HFFc6 (cell line): Measurements from ENCODE around the gene SOS1. TPM values are rescaled to one million over a fixed set of nuclear protein-coding genes. Genes with fewer than 3 reads are reported as not detected.
"Not testable (repeated sequence)": the region's sequence is repeated elsewhere in the genome, so short reads cannot be mapped to it uniquely, and the experiment has no call there.

Source experiments
- DNase-seq: peaks from one replicate; pipeline ENCODE4 v3.0.0-alpha.2; 2018
- H3K27ac Mint-ChIP-seq: 2 replicates; pipeline ENCODE4 v1.8.0; 2020; ENCODE audit warnings: mild to moderate bottlenecking, mixed read lengths
- H3K27me3 Mint-ChIP-seq: 2 replicates; pipeline ENCODE4 v1.8.0; 2021; ENCODE audit warnings: mild to moderate bottlenecking, moderate library complexity, mixed read lengths; ENCODE audit not compliant: insufficient read depth
- H3K36me3 Mint-ChIP-seq: 2 replicates; pipeline ENCODE4 v1.8.0; 2021; ENCODE audit warnings: low read depth, mixed read lengths
- H3K4me1 Mint-ChIP-seq: 2 replicates; pipeline ENCODE4 v1.8.0; 2020; ENCODE audit warnings: low read depth, mixed read lengths
- H3K4me3 Mint-ChIP-seq: 2 replicates; pipeline ENCODE4 v1.8.0; 2020; ENCODE audit warnings: mild to moderate bottlenecking, moderate library complexity, mixed read lengths
- H3K9me3 Mint-ChIP-seq: 2 replicates; pipeline ENCODE4 v1.8.0; 2020; ENCODE audit warnings: mild to moderate bottlenecking, mixed read lengths
- CTCF ChIP-seq: fragments of 200-600 bp; sonication (generic); IDR thresholded peaks from 2 replicates; pipeline ENCODE4 v1.5.0; 2021; ENCODE audit warnings: antibody characterized with exemption, mild to moderate bottlenecking
- total RNA-seq, 6 experiments: library from RNA; stranded (reverse); fragmentation: NEBNext Ultra II Directional; extraction: Animal tissue kit (Norgen Biotek cat#: 25700); gene quantifications; 2 replicates in 1 of 6; 3 replicates in 5 of 6; pipeline ENCODE4 v1.2.3, GENCODE V29; 2021

Gene SOS1
- total RNA-seq, 6 experiments from 2014 or later: 20.9 to 31.4 (median 24.6) TPM

GRCh38 chr2:39138837-39139211 is 18.0 kb upstream of the SOS1 start:
- H3K4me1 Mint-ChIP-seq: peaks cover 9% of the 10 kb centered on the region
- no peak for DNase-seq
- no peak for TF ChIP-seq CTCF
- H3K27me3 Mint-ChIP-seq: no peaks in the 10 kb centered on the region; the same call in 1 of the 2 replicates
- H3K4me3 Mint-ChIP-seq: no peak overlapping the region
- no peak overlapping the region for H3K27ac Mint-ChIP-seq
- no peaks in the 10 kb centered on the region for H3K9me3 Mint-ChIP-seq
- H3K36me3 Mint-ChIP-seq: no peaks in the 10 kb centered on the region

- not testable (repeated sequence) for H3K4me3 Mint-ChIP-seq, H3K36me3 Mint-ChIP-seq, DNase-seq, H3K4me1 Mint-ChIP-seq, H3K27me3 Mint-ChIP-seq, H3K9me3 Mint-ChIP-seq, H3K27ac Mint-ChIP-seq
Measured at GRCh38 chr2:39138187-39138836, 17.5 kb upstream of the SOS1 start.

DNA sequence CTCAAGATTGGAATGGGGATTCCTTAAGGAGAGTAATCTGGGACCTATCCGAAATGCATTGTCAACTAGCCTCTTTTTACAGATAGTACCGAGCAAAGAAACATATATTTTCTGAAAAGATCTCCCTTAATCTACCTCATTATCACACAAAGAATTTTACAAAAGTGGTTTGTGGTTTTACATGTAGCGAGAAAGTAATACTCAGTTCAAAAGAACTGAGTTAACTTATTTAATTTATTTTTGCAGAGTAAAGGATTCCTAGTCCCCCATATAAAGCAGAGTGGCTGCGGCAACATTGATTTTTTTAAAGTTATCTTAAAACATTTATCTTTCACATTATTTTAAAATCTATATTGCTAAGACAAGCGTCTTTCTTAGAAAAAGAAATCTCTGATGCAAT is 15.9 kb upstream of the SOS1 start:
- Mint-ChIP-seq H3K36me3 (no peaks in the 10 kb centered on the region), H3K4me1 (peaks cover 8% of the 10 kb centered on the region), H3K4me3 (no peak overlapping the region), H3K9me3 (no peaks in the 10 kb centered on the region), H3K27me3 (no peaks in the 10 kb centered on the region; the same call in none of the 2 replicates), H3K27ac (no peak overlapping the region)
- TF ChIP-seq CTCF: no peak
- DNase-seq: no peak

GRCh38 chr2:39135690-39136259 is 14.9 kb upstream of the SOS1 start:
- Mint-ChIP-seq H3K27ac (no peak overlapping the region), H3K27me3 (no peaks in the 10 kb centered on the region; the same call in none of the 2 replicates), H3K36me3 (no peaks in the 10 kb centered on the region), H3K4me3 (no peak overlapping the region), H3K4me1 (no peaks in the 10 kb centered on the region), H3K9me3 (no peaks in the 10 kb centered on the region)
- DNase-seq: no peak
- TF ChIP-seq CTCF: no peak

- H3K27ac Mint-ChIP-seq: no peak overlapping the region
- no peak for TF ChIP-seq CTCF
- peaks cover 10% of the 10 kb centered on the region for H3K4me1 Mint-ChIP-seq
- DNase-seq: no peak
- H3K4me3 Mint-ChIP-seq: no peak overlapping the region
- H3K27me3 Mint-ChIP-seq: no peaks in the 10 kb centered on the region; the same call in none of the 2 replicates
- H3K36me3 Mint-ChIP-seq: no peaks in the 10 kb centered on the region
- no peaks in the 10 kb centered on the region for H3K9me3 Mint-ChIP-seq
Measured at GRCh38 chr2:39133215-39133851, 12.5 kb upstream of the SOS1 start.

GRCh38 chr2:39128919-39129391 is 8.1 kb upstream of the SOS1 start:
- no peak for DNase-seq
- Mint-ChIP-seq H3K27me3 (no peaks in the 10 kb centered on the region; the same call in none of the 2 replicates), H3K9me3 (no peaks in the 10 kb centered on the region), H3K36me3 (no peaks in the 10 kb centered on the region), H3K27ac (no peak overlapping the region; the same call in 1 of the 2 replicates), H3K4me1 (peaks cover 34% of the 10 kb centered on the region), H3K4me3 (0 out of 2 replicates have a peak overlapping the region, but pooled peaks have one; percentile 26)
- no peak for TF ChIP-seq CTCF
